Measurements from ENCODE around the gene ITCH.

DNA sequence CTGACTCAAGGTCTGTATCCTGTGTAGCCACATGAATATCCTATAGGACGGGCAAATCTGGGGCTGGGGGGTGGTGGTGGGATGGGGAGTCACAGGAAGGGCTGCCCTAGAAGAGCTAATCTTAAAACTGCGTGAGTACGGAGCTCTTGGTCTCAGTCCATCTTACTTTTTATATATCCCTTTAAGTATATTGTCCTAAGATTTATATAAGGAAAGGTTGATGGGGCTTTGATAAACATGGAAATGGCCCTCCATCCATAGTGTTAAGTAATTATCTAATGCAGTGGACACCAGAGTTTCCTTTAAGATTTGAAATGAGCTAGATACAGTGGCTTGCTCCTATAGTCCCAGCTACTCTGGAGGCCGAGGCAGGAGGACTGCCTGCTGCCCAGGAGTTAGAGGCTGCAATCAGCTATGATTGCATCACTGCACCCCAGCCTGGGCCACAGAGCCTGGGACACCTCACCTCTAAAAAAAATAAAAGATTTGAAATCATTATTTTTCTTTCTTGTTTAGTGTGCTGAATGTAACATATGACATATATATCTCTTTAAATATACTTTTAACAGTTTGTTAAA lies 128.9 kb downstream of the ITCH start:
- TF ChIP-seq, protein P1, sequence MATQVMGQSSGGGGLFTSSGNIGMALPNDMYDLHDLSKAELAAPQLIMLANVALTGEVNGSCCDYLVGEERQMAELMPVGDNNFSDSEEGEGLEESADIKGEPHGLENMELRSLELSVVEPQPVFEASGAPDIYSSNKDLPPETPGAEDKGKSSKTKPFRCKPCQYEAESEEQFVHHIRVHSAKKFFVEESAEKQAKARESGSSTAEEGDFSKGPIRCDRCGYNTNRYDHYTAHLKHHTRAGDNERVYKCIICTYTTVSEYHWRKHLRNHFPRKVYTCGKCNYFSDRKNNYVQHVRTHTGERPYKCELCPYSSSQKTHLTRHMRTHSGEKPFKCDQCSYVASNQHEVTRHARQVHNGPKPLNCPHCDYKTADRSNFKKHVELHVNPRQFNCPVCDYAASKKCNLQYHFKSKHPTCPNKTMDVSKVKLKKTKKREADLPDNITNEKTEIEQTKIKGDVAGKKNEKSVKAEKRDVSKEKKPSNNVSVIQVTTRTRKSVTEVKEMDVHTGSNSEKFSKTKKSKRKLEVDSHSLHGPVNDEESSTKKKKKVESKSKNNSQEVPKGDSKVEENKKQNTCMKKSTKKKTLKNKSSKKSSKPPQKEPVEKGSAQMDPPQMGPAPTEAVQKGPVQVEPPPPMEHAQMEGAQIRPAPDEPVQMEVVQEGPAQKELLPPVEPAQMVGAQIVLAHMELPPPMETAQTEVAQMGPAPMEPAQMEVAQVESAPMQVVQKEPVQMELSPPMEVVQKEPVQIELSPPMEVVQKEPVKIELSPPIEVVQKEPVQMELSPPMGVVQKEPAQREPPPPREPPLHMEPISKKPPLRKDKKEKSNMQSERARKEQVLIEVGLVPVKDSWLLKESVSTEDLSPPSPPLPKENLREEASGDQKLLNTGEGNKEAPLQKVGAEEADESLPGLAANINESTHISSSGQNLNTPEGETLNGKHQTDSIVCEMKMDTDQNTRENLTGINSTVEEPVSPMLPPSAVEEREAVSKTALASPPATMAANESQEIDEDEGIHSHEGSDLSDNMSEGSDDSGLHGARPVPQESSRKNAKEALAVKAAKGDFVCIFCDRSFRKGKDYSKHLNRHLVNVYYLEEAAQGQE (IDR thresholded peaks at IDR 0.05; ENCODE audit: borderline replicate concordance): no peak
- TF ChIP-seq RAD21 (conservative IDR thresholded peaks at IDR 0.05): no peak

All from neural cell (in vitro differentiated cells).